GM19324 (cell line): ENCODE measurements around the gene CST7.
"Not testable (repeated sequence)": the region's sequence is repeated elsewhere in the genome, so short reads cannot be mapped to it uniquely, and the experiment has no call there.

Experiments used
- ATAC-seq: cut with Tn5 transposase; IDR thresholded peaks from one replicate; pipeline ENCODE4 v1.9.1; 2021; ENCODE audit warnings: mild to moderate bottlenecking, moderate library complexity; ENCODE audit not compliant: unreplicated experiment, low FRiP score

CST7 gene

GRCh38 chr20:24998631-24999445 lies 49.8 kb downstream of the CST7 start:
- no peak for ATAC-seq

- ATAC-seq = no peak
Observed at GRCh38 chr20:24999568-24999967, 50.5 kb downstream of the CST7 start.

GRCh38 chr20:25000268-25000801 lies 51.3 kb downstream of the CST7 start:
- ATAC-seq = no peak

GRCh38 chr20:25001323-25001722 lies 52.3 kb downstream of the CST7 start:
- not testable (repeated sequence) for ATAC-seq

- no peak for ATAC-seq
Observed at GRCh38 chr20:25003002-25003401, 53.9 kb downstream of the CST7 start.

GRCh38 chr20:25005220-25005619 lies 56.2 kb downstream of the CST7 start:
- no peak for ATAC-seq

- ATAC-seq = no peak
Observed at GRCh38 chr20:25005661-25006060, 56.6 kb downstream of the CST7 start.

GRCh38 chr20:25006431-25007167 lies 57.5 kb downstream of the CST7 start:
- ATAC-seq = no peak

- no peak for ATAC-seq
Observed at GRCh38 chr20:25007491-25008305, 58.6 kb downstream of the CST7 start.

- ATAC-seq = no peak
Observed at GRCh38 chr20:25008388-25009217, 59.5 kb downstream of the CST7 start.
